Stimulated activated CD4-positive, alpha-beta T cell treated with anti-CD3 and anti-CD28 coated beads, Interleukin-1b, Interleukin-23, amount 100 ng/mL, for 1 hour (primary cell): ENCODE data around the gene CREBBP.
A peak's percentile ranks its signal among the peaks of the same experiment; 100 is the strongest.

Experiments
- DNase-seq, 2 donors: peaks; one replicate each; pipeline ENCODE4 v3.0.0-alpha.2; 2020; ENCODE audit warnings: low read depth in 2 of 2

The CREBBP gene

DNA sequence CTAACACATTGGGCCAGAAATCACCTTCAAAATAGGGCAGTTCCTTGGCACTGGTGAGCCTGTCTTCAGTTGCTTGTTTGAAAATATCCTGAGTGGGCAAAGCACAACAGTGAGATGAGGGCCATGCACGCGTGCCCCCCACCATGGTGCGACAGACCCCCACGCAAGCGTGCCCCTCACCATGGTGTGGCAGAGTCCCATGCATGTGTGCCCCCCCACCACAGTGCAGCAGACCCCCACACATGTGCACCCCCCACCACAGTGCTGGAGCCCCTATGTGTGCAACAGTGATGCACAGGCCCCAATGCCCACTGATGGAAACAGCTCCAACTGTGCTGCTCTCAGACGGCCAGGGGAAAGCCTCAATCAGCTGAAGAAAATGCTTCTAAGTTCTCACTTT lies 144.4 kb downstream of the CREBBP start:
- DNase-seq: no peak

DNA sequence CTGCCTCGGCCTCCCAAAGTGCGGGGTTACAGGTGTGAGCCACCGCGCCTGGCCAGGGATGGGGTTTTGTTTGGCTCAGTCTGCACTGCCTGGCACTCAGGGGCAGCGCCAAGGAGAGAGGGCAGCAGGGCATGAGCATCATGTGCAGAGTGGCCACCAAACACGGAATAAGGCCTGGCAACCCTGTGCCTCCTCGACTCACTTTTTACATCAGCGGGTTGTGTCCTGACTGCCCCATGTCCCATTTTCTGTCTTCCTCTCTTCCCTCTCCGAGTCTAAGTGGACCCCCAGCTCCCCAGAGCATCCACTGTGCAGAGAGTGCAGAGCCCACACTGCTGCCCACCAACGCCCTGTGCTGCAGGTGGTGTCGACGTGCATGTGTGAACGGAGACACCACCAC lies 145.0 kb downstream of the CREBBP start:
- DNase-seq: no peak

DNA sequence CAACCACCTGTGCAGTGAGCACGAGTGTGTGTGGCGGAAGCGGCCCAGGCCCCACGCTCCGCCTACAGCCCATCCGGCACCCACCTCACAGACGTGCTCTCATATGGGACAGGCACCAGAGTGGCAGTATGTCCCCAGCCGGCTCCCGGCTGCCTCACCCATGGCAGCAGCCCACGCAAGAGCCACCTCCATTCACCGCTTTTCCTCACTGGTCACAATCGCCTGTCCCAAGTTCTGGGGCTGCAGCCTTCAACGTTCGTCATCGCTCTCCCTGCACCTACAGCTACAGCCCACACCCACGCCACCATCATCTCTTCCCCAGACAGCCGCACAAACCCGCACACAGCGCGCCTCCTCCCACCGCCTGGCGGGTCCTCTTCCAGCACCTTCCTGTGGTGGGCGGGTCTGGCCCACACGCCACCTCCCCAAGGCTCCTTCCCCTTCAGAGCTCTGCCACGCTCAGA lies 145.7 kb downstream of the CREBBP start:
- DNase-seq: no peak

DNA sequence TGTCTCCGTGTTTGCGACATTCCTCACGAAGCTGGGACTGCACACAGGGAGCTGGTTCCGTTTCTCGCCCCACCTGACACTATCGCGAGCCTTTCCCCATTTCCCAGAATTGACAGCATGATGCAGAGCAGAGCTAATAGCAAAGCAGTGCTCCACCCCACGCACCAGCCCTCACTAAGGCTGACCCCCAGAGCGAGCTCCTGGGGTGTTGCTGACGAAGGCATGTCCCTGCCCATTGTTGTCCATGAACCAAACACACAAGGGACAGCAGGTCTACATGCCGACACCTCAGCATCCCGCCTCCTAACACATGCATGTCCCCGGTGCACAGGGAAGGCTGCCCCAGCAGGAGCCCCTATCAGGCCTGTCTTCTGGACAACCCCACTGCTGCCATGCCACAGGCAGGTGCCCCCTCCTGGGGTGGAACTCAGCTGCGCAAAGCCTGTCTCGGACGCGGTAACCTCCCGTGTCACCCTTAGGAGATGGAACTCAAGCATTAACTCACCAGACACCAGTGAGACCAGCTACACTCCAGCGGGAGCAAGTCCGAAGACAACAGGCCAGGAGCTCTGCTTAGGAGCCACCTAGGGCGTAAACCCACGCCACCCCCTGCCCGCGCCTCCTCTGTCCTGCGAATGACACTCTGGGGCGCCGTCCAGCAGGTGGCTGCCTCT lies 146.3 kb downstream of the CREBBP start:
- DNase-seq: no peak

DNA sequence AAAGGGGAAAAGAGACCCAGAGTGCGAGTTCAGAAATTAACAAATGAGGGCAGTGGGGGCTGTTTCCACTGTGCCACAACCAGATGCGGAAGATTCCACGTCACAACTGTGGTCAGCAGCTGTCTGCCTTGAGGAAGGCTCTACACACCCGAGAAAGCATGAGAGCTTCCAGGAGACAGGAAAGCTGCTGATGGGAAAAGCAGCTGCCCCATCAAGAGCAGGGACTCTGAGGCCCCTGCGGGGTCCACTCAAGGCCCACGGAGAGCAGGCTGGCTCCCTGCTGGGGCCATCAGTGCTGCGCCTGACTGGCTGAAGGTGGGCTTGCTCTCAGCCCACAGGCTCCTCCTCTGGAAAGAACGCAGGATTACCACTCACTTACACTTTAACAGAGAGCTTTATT lies 148.3 kb downstream of the CREBBP start:
- DNase-seq: no peak

DNA sequence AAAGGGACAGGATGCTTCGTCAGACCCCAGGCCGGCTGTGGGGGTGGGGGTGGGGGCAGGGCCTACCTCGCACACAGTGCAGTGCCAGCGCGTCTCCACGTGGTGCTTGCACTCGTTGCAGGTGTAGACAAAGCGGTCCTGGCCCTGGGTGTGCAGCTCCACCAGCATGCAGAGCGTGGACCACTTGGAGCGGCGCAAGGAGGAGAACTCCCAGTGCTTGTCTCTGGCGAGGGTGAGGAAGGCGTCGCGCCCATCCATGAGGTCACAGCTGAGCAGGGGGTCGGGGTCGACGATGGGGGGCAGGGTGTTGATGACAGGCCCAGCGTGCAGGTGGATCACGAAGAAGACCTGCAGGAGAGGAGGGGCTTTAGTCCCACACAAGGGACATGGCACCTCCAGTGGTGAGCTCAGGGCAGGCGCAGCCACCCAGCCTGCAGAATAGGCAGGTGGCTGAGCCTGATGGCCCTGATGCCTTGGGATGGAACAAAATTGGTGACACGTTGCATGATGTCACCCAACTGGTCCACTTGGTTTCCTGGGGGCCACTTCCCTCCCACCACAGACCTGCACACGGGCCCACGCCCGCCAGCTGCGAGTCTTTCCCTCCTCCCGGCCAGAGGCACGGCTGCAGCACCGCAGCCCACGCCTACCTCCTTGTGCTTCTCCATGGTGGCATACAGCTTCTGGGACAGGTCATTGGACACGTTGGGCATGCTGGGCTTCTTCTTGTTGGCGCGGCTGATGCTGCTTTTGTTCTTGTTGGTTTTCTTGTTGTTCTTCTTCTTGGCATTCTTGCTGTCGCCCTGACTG lies 149.2 kb downstream of the CREBBP start:
- no peak for DNase-seq

DNA sequence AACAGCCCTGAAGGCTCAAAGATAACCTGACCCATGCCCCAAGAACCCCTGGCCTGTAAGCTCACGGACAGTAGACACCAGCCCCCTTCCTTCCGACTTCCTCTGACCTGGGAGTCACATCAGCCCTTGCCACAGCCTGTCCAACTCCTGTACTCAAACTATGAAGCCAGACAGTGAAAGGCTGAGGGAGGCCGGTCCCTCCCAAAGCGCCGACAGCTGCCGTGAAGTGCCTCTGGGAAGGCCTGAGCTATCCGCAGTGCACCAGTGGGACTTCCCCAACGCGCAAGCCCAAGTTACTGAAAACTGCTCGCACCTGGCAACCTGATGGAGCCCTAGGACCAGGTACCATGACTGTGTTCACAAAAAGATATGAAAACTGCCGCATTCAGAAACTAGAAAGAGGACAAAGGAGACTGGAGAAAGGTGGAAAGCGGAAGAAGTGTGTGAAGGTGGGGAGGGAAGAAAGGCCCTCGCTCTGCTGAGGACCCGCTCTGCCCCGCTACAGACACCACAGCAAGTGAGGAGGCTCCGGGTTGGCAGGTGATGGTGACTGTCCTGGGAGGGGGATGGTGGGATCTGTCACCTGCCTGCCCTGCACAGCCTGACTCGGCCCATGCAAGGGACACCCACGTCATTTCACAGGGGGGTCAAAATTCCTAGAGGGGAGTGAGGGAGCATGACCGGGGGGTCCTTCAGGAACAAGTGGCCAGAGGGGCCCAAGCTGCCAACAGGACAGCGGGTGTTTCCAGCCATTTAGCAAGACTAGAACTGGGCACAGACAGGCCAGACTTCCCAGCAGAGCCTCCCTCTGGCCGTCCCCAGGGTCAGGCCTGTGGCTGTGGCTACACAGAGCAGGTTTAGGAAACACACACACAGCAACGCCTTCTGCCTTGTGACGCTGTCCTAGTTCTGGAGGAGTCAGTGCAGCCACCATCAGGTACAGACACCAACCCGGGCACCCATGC lies 150.1 kb downstream of the CREBBP start:
- no peak for DNase-seq

DNA sequence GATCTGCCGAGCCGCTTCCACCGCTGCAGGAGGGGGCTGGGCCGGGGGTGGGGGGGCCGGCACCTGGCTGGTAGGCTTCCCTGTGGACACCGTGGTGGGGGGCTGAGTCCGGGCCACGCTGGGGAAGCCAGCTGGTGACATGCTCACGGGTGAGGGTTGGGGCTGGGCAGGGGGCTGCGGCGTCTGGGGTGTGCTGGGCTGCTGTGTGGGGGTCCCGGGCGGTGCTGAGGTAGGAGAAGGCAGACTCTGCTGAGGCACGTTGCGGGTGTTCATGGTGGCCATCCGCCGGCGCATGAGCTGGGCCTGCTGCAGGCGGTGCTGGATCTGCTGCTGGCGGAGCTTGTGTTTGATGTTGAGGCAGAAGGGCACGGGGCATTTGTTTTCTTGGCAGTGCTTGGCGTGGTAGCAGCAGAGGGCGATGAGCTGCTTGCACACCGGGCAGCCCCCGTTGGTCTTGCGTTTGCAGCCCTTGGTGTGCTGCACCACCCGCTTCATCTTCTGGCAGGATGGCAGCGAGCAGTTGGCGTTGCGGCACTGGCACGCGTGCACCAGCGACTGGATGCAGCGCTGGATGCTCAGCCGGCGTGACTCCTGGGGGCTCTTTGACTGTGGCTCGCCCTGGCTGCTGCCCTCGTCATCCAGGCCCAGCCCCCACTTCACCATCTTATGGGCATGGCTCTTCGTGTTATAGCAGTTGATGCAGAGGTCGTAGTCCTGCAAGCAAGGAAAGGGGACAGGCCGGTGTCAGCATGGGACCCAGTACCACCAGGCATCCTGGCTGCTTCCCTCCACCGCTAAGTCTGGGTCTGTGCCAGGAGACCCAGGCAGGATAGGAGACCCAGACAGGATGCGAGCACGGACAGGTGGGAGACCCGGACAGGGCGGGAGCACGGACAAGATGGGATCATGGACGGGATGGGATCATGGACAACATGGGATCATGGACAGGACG lies 151.1 kb downstream of the CREBBP start:
- no peak for DNase-seq

DNA sequence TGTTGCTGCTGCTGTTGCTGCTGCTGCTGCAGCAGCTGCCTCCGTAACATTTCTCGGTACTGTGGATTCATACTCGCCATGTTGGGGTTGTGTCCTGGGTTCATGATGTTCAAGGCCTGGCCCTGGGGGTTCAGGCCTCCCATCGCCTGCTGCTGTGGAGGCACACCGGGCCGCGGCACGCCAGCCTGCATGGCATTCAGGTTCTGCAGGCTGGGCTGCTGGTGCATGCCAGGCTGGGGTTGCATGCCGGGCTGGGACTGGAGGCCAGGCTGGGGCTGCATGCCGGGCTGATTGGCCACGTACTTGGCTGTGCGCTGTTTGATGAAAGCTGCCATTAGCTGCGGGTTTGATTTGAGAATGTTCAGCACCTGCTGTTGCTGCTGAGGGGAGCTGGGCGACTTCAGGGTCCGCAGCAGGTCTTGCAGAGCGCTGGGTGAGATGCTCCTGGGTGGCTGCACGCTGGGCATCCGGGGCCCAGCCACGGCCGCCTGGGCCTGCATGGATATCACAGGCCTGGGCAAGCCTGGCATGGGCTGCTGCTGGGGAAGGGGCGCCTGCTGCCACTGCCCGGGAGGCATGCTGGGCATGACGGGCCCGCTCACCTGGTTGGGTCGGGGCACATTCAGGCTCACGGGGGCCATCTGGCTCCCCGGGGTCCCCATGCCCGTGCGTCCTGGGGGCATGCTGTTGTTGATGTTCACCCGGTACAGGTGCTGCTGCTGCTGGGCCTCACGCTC lies 151.9 kb downstream of the CREBBP start:
- no peak for DNase-seq

DNA sequence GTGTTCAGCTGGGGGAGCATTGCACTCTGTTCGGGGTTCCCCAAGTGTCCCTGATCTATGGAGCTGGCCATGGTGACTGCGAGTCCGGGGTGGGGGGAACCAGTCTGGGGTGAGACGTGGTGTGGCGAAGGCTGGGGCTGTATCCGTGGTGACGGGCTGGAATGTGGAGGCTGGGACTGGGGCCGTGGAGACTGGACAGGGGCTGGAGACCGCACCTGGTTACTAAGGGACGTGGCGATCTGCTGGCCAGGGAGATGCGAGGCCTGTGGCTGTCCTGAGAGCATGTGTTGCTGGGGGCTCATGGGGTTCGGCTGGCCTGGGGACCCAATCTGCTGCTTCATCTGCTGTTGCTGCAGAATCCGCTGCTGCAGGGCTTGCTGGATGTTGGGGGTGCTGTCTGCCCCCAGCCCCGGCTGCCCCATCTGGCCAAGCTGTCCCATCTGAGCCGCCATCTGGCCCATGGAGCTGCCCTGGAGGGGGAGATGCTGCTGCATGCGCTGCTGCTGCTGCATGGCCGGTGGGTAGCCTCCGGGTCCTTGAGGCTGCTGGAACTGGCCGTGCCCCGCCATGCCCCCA lies 152.6 kb downstream of the CREBBP start:
- no peak for DNase-seq

DNA sequence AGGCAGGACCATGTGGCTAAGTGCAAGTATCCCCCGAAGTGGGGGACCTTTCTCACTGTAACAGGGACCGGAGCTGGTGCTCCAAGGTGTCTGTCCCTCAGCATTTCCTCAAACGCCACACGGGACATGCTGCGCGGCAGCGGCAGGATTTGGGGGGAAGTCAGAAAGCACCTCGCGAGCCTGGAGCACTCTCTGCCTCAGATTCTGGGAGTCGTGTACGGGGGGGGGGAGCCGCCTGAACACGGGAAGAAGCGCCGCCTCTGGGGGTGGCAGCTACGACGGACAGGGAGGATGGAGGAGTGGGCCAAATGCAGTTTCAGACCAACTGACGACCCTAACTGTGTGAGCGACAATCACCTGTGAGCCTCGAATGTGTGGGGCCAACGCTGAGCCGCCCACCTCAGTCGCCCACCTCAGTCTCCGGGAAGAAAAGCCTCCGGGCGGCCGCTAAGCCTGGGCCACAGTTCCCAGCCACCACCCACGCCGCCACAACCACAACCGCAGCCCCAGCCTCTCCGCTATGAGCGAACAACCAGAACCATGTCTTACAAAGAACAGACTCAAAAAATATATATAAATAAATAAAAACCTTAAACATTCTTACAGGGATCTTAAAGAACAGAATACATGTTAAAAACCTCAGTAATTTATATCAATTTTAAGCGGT lies 154.4 kb downstream of the CREBBP start:
- no peak for DNase-seq

DNA sequence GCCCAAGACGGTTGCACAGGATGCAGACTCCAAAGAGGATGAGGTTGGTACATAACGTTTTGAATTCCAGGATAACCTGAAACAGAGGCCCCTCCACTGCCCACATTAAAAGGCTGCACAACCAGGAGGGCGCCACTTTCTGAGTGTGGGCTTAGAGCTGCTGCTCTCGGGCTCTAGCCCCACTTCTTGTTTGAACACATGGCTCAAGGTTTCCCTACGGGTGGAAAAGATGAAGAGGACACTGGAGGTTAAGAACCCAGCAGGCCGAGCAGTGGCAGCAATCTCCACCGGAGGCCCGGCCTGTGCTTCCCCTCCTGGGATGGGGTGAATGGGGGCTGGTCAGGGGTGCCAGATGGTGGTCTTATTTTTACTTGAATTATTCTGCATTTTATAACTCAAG lies 155.2 kb downstream of the CREBBP start:
- no peak for DNase-seq

DNA sequence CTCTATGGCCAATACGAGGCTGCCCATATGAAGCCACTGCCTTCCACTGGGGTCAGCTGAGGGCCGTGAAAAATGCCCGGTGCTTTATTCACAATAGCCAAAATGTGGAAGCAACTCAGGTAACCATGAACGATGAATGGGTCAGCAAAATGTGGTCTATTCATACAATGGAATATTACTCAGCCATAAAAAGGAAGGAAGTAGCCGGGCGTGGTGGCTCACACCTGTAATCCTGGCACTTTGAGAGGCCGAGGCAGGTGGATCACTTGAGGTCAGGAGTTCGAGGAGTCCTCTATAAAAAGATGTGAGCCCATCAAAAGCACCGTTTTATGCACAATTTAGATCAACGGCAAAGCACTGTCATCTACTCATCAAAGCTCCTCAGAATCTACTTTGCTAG lies 158.0 kb downstream of the CREBBP start:
- no peak for DNase-seq

DNA sequence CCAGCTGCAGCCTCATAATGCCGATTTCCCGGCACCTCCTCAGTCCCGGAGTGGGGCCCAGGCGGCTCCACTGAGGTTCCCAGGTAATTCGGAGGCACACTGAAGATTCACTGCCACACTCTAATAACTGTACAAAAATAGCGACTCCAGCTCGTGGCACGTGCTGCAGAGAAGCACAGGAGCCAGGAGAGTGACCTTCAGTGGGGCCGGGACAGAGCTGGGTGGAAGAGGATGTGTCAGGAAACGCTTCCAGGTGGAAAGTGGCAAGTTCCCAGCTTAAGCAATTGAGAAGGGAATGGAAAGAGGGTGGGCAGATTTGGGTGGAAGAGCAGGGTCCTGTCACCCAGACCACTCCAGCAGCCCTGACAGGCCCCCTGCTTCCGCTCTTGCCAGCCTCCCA lies 160.1 kb downstream of the CREBBP start:
- DNase-seq: no peak

DNA sequence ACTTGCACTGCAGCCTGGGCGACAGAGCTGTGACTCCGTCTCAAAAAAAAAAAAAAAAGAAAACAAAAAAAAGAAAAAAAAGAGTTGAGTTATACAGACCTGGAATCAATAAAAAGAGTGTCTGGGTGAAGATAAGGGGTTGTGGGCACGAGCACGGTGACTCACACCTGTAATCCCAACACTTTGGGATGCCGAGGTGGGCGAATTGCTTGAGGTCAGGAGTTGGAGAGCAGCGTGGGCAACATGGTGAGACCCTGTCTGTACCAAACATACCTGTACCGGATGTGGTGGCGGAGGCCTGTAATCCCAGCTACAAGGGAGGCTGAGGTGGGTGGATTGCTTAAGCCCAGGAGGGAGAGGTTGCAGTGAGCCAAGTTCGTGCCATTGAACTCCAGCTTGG lies 161.9 kb downstream of the CREBBP start:
- no peak for DNase-seq

DNA sequence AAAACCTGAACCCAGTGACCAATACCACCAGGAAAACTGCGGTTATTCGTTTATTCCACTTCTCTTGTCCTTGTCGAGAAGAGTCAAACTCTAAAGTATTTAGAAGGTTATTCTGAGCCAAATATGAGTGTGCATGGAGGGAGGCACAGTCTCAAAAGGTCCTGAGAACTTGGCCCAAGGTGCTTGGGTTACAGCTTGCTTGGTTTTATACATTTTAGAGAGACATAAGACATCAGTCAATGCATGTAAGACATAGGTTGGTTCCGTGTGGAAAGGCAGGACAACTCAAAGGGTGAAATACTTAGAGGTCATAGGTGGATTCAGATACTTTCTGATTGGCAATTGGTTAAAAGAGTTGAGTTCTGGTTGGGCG lies 162.5 kb downstream of the CREBBP start:
- DNase-seq: no peak

DNA sequence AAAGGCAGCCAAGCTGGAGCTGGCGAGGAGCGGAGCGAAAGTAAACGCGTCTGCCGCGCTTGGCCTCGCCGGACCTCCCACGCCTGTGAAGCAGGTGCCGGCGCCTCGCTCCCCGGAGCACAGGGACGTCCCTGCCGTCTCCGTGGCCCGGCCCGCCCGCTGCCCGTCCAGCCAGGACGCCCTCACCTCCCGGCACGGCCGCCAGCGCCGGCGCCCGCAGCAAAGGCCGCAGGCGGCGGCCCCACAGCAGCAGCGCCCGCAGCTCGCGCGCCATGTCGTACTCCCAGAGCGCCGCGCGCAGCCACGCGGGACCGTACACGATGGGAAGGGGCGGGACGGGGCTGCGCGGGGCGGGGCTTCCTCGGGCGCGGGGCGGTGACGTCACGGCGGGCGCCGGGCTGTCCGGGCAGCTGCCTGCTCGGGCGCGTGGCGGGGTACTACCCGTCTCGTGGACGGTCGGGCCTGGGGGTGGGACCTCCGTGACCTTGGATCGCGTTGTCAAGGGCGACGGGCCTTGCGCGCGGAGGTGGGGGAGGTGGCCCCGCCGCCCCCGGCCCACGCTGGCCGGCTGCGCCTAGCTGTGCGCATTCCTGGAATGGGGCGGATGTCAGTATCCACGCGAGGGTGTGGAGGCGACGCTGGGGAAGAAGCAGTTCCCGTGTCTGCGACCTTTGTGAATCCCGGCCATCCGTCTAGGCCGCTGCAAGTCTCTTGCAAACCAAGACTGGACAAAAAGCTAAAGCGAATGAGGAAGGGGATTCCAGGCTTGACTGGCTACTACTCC lies 163.1 kb downstream of the CREBBP start, which contains the start of gene TRAP1:
TSS of gene TRAP1 (minus strand) at position 290 of the 784 bp plus-strand sequence. CDS start at position 274, 16 bp downstream.
- DNase-seq: peak; percentile 83 to 95

DNA sequence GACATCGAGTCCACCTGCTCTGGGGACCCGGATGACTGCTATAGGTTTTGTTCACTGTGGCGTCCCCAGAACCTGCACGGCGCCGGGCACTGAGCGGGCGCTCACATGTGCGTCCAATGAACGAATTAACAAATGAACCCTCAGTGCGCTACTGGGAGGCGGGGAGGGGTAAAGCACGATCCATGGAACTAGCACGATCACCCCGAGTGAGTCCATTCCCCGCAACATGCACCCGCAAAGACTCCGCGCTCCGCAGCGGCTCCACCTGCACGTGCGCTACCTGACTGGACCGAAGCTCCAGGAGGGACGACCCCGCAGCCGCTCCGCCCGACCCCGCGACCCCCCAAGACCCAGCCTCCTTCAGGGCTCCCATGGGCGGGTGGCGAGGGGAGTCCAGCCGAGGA lies 163.7 kb downstream of the CREBBP start:
- DNase-seq: peak in 1 of 2 donors; percentile 7
